Aorta (tissue), 5 donors: ENCODE results near the gene MOB3B. TPM values are rescaled to one million over a fixed set of nuclear protein-coding genes. Genes with fewer than 3 reads are reported as not detected.
"Not testable (repeated sequence)": the region's sequence is repeated elsewhere in the genome, so short reads cannot be mapped to it uniquely, and the experiment has no call there.

ENCODE experiments used
- ATAC-seq: fragments of 200-7000 bp; cut with Tn5 transposase; one replicate; pipeline ENCODE4 v1.9.1; 2022; ENCODE audit warnings: moderate library complexity; ENCODE audit not compliant: low FRiP score
- DNase-seq, 2 donors: peaks; one replicate each; pipeline ENCODE4 v3.0.0-alpha.2; 2020
- H3K27ac ChIP-seq, 2 donors: one replicate each; pipeline ENCODE4 v1.5.1; 2013; ENCODE audit warnings: low read length in 2 of 2, mild to moderate bottlenecking in 2 of 2, moderate library complexity in 2 of 2, control low read depth in 1 of 2, inconsistent platforms in 1 of 2, low read depth in 1 of 2
- H3K27me3 ChIP-seq, 2 donors: one replicate each; pipeline ENCODE4 v1.6.1; 2013; ENCODE audit warnings: control low read depth in 1 of 2, low read length in 1 of 2, mild to moderate bottlenecking in 1 of 2, moderate library complexity in 1 of 2; ENCODE audit not compliant: insufficient read depth in 2 of 2, control insufficient read depth in 1 of 2
- H3K36me3 ChIP-seq, 2 donors: one replicate each; pipeline ENCODE4 v1.6.1; 2013; ENCODE audit warnings: control low read depth in 1 of 2, low read length in 1 of 2, mild to moderate bottlenecking in 1 of 2; ENCODE audit not compliant: insufficient read depth in 2 of 2, control insufficient read depth in 1 of 2
- H3K4me1 ChIP-seq, 2 donors: one replicate each; pipeline ENCODE4 v1.6.1; 2013; ENCODE audit warnings: low read length in 2 of 2, control low read depth in 1 of 2, mild to moderate bottlenecking in 1 of 2, moderate library complexity in 1 of 2; ENCODE audit not compliant: insufficient read depth in 2 of 2, control insufficient read depth in 1 of 2
- H3K4me3 ChIP-seq, 2 donors: one replicate each; pipeline ENCODE4 v1.5.1; 2013; ENCODE audit warnings: low read length in 2 of 2, control low read depth in 1 of 2, mild to moderate bottlenecking in 1 of 2
- H3K9me3 ChIP-seq: one replicate; pipeline ENCODE4 v1.6.1; 2013; ENCODE audit warnings: mild to moderate bottlenecking, low read length; ENCODE audit not compliant: control insufficient read depth
- WGBS, 2 donors: extraction: QIAGEN DNeasy Blood & Tissue Kit; methylation state at CpG; one replicate each; pipeline ENCODE4 v1.1.7; 2013; 5-methylcytosine and 5-hydroxymethylcytosine counted together
- intact Hi-C, 2 donors: fragments of 100-400 bp; cut with DNase I; formaldehyde crosslinking; loops; one replicate each; pipeline versions ENCODE4 v1.14.2 to v1.15.0; 2022
- polyA plus RNA-seq, 2 donors: library from polyadenylated mRNA; stranded (reverse); fragments of 200-250 nt; gene quantifications; one replicate each; pipeline ENCODE4 v1.2.3, GENCODE V29; 2013
- total RNA-seq, 2 donors: library from RNA; stranded (reverse); fragmentation: NEBNext Ultra II Directional; extraction: Animal tissue kit (Norgen Biotek cat#: 25700); gene quantifications; one replicate each; pipeline ENCODE4 v1.2.1, GENCODE V29; 2021
- donor health status: healthy with polysubstance abuse.
- donor health status: Bipolar disorder and iron deficiency.
- donor health status: DM: no; HTN: no; CAD: no.
- donor health status: DM: no; HTN: no; CAD: no.
- donor health status: DM: yes; HTN: yes; CAD: no.

MOB3B gene
- total and polyA plus RNA-seq, 4 donors: 3.0 to 9.0 (median 5.8) TPM

GRCh38 chr9:27471366-27471765, 58.2 kb downstream of the MOB3B start:
- WGBS, 2 donors: 88 to 97% methylated on average over 5 of the region's 5 CpGs
- Histone ChIP-seq H3K27ac (no peak overlapping the region), H3K9me3 (no peaks in the 10 kb centered on the region), H3K36me3 (no peaks in the 10 kb centered on the region), H3K4me3 (no peak overlapping the region), H3K27me3 (no peaks in the 10 kb centered on the region), H3K4me1 (peaks cover 2 to 3% of the 10 kb centered on the region in 2 donors)
- intact Hi-C loops: no loop called here
- no peak for DNase-seq
- ATAC-seq: no peak

GRCh38 chr9:27470291-27470856, 59.2 kb downstream of the MOB3B start:
- H3K27ac ChIP-seq: no peak overlapping the region
- no peaks in the 10 kb centered on the region for H3K9me3 ChIP-seq
- 98% methylated on average over 6 of the region's 6 CpGs for WGBS, 2 donors
- no peak overlapping the region for H3K4me3 ChIP-seq
- DNase-seq (no peak), ATAC-seq (no peak)
- no peaks in the 10 kb centered on the region for H3K27me3 ChIP-seq
- no peaks in the 10 kb centered on the region for H3K36me3 ChIP-seq
- H3K4me1 ChIP-seq: peaks cover 2 to 3% of the 10 kb centered on the region in 2 donors
- intact Hi-C loops: no loop called here

- intact Hi-C loops: loop anchor here in 1 of 2 donors (5.0 kb wide), 1 partner anchor 37 kb away; no protein-coding TSS in a partner anchor
- ATAC-seq: no peak
- Histone ChIP-seq H3K4me1 (peaks cover 0 to 3% of the 10 kb centered on the region in 2 donors), H3K4me3 (no peak overlapping the region), H3K27me3 (no peaks in the 10 kb centered on the region), H3K27ac (no peak overlapping the region), H3K9me3 (no peaks in the 10 kb centered on the region), H3K36me3 (no peaks in the 10 kb centered on the region)
- WGBS, 2 donors: 93 to 99% methylated on average over 3 of the region's 3 CpGs
- DNase-seq: no peak
Observed at GRCh38 chr9:27469550-27469949, 60.1 kb downstream of the MOB3B start.

GRCh38 chr9:27468462-27469110, 61.0 kb downstream of the MOB3B start:
- DNase-seq (no peak), ATAC-seq (no peak)
- Histone ChIP-seq H3K27me3 (no peaks in the 10 kb centered on the region), H3K4me3 (no peak overlapping the region), H3K27ac (no peak overlapping the region), H3K4me1 (peaks cover 0 to 3% of the 10 kb centered on the region in 2 donors), H3K36me3 (no peaks in the 10 kb centered on the region), H3K9me3 (no peaks in the 10 kb centered on the region)
- 78% methylated on average over 5 of the region's 5 CpGs for WGBS, 2 donors
- intact Hi-C loops: loop anchor here in 1 of 2 donors (5.0 kb wide), 1 partner anchor 36 kb away; no protein-coding TSS in a partner anchor

- Histone ChIP-seq H3K4me1 (peaks cover 0 to 3% of the 10 kb centered on the region in 2 donors), H3K9me3 (no peaks in the 10 kb centered on the region), H3K27me3 (no peaks in the 10 kb centered on the region), H3K27ac (no peak overlapping the region), H3K4me3 (no peak overlapping the region), H3K36me3 (no peaks in the 10 kb centered on the region)
- ATAC-seq: no peak
- 92 to 96% methylated on average over 1 of the region's 1 CpG for WGBS, 2 donors
- intact Hi-C loops: loop anchor here in 1 of 2 donors (5.0 kb wide), 1 partner anchor 36 kb away; no protein-coding TSS in a partner anchor
- no peak for DNase-seq
Observed at GRCh38 chr9:27468000-27468399, 61.6 kb downstream of the MOB3B start.

GRCh38 chr9:27467486-27467885, 62.1 kb downstream of the MOB3B start:
- no peaks in the 10 kb centered on the region for H3K27me3 ChIP-seq
- H3K36me3 ChIP-seq: no peaks in the 10 kb centered on the region
- 98 to 100% methylated on average over 4 of the region's 4 CpGs for WGBS, 2 donors
- no peak overlapping the region for H3K4me3 ChIP-seq
- H3K4me1 ChIP-seq: peaks cover 0 to 3% of the 10 kb centered on the region in 2 donors
- H3K27ac ChIP-seq: no peak overlapping the region
- ATAC-seq: no peak
- intact Hi-C loops: loop anchor here in 1 of 2 donors (5.0 kb wide), 1 partner anchor 35 kb away; no protein-coding TSS in a partner anchor
- DNase-seq: no peak
- H3K9me3 ChIP-seq: no peaks in the 10 kb centered on the region

GRCh38 chr9:27466516-27466915, 63.1 kb downstream of the MOB3B start:
- intact Hi-C loops: loop anchor here in 1 of 2 donors (5.0 kb wide), 1 partner anchor 34 kb away; no protein-coding TSS in a partner anchor
- not testable (repeated sequence) for DNase-seq, H3K9me3 ChIP-seq, H3K27ac ChIP-seq, H3K4me1 ChIP-seq, H3K4me3 ChIP-seq, H3K36me3 ChIP-seq, ATAC-seq, H3K27me3 ChIP-seq
- 87 to 90% methylated on average over 6 of the region's 6 CpGs for WGBS, 2 donors

GRCh38 chr9:27464950-27465349, 64.7 kb downstream of the MOB3B start:
- H3K36me3 ChIP-seq, ATAC-seq, H3K27ac ChIP-seq, H3K4me3 ChIP-seq, DNase-seq, H3K4me1 ChIP-seq, H3K27me3 ChIP-seq, H3K9me3 ChIP-seq: not testable (repeated sequence)
- 95% methylated on average over 3 of the region's 3 CpGs for WGBS, 2 donors
- intact Hi-C loops: loop anchor here in 1 of 2 donors (5.0 kb wide), 1 partner anchor 33 kb away; no protein-coding TSS in a partner anchor

GRCh38 chr9:27462846-27463245, 66.8 kb downstream of the MOB3B start:
- H3K36me3 ChIP-seq: no peaks in the 10 kb centered on the region
- no peaks in the 10 kb centered on the region for H3K9me3 ChIP-seq
- H3K4me1 ChIP-seq: no peaks in the 10 kb centered on the region
- no peak overlapping the region for H3K4me3 ChIP-seq
- intact Hi-C loops: no loop called here
- ATAC-seq: no peak
- DNase-seq: no peak
- H3K27ac ChIP-seq: no peak overlapping the region
- WGBS, 2 donors: 91 to 92% methylated on average over 2 of the region's 2 CpGs
- no peaks in the 10 kb centered on the region for H3K27me3 ChIP-seq
